Left renal pelvis (tissue), 4 donors: ENCODE data around the gene CACNA2D2. TPM values are rescaled to one million over a fixed set of nuclear protein-coding genes. Genes with fewer than 3 reads are reported as not detected.
A peak's percentile ranks its signal among the peaks of the same experiment; 100 is the strongest.
"Not testable (repeated sequence)": the region's sequence is repeated elsewhere in the genome, so short reads cannot be mapped to it uniquely, and the experiment has no call there.

Experiments
- DNase-seq, 4 donors: peaks; one replicate each; pipeline ENCODE4 v3.0.0-alpha.2; 2013; ENCODE audit warnings: low read depth in 4 of 4, low spot score in 3 of 4
- polyA plus RNA-seq, 4 donors: library from polyadenylated mRNA; unstranded; fragments of 120-200 nt; gene quantifications; one replicate each; pipeline ENCODE4 v1.2.1, GENCODE V29; 2013; ENCODE audit not compliant: insufficient read length in 4 of 4

Gene CACNA2D2
- polyA plus RNA-seq, 4 donors: 7.2 to 17.1 (median 15.0) TPM

DNA sequence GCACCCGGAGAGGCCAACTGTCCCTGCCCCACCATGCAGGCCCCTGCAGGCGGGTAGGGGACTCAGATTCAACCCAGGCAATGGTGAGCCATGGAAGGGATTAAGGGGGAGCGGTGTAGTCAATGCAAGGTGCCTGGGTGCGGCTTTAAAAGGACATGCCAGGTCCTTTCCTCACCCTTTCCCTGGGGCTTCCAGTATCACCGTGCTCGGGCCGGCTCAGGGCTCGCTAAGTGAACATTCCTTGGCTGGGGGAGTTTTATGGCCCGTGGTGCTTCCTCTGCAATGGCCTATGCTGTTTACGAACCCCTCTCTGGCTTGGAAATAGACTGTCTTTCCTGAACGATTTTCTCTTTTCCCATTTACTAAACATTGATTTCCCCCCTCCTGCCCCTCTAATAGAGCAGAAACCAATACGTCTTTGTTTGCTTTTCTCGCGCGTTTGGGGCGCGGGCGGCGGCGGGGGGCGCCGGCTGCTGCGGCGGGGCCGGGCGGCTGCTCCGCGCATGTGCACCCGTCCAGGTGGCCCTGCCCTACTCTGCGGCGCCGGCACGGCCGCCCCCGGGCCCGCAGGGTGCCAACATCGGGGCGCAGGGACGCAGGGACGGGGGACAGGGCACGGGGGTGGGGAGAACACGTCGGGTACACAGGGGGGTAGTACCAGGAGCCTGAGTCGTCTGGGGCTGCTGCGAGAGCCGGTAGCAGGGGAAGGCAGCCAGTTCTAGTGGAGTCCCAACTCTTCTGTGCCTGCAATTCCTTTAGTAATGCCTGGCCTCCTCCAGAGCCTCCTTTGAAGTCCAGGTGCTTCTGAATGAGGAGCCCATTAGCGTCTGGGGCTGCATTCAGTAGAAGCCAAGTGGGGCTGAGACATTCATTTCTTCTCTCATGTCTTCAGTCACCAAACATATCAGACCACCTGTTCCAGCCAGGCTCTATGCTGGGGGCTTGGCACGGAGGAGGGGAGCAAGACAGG, 26.9 kb upstream of the CACNA2D2 start:
- no peak for DNase-seq

DNA sequence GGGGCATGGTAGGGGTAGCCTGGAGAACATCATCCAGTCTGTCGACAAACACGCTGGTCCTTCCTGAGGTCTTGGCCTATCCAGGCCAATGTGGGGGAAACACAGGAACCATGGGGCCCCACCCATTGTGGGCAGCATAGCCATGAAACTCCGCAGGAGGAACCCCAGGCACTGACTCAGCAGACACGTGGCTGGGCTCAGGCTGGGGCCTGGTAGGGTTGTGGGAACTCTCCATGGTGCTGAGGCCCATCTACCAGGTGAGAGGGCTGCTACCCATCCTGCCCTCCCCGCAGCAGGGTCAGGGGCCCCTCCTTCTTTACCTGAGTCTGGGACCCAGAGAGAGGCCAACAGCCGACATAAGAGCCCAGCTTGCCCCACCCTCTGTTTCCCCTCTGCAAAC, 22.6 kb upstream of the CACNA2D2 start:
- no peak for DNase-seq

DNA sequence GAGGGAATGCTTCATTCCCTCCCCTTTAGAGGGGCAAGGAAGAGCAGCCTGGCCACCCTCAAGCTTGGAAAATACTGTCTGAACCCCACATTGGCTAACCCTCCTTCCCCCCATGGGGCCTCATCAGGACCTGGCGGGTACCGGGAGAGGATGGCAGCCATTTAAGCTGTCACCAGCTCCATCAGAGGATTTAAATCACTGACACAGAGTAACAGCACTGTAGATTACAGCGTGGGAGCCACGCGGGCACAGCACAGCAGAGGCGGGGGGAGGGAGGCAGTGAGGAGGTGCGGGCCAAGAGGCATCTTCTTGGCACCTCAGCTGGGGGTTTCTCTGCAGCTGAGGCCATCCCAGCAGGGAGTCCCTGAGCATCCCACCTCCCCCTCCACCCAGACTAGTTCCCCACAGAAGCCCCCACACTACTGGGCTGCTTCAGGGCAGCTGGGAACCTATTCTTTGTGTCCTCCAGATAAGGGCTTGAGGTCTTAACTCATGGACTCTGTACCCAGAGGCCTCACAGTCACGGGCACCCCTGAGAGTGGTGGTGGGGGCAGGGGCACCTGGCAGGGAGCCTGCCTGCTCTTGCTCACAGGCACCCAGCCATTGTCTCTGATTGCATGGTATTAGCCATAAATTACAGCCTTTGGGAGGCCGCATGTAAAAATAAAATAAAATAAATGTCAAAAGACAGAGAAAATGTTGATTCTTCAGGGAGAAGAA, 21.9 kb upstream of the CACNA2D2 start:
- no peak for DNase-seq

DNA sequence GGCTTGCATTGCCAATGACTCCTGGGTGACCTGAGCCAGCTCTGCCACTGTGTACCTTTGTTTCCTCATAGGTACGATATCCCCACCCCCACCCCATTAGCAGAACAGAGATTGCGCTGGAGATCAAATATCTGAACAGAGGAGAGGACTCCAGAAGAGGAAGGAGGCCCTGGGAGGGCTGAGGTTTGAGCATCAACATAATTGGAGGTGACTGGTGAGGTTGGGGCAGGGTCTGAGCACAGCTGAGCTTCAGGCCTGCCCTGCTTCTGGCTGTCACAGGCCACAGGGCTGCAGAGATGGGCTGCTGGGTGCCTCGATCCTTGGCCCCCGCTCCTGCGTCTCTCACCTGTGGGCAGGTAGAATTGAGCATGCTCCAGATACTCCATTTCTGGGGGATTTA, 21.3 kb upstream of the CACNA2D2 start:
- no peak for DNase-seq

DNA sequence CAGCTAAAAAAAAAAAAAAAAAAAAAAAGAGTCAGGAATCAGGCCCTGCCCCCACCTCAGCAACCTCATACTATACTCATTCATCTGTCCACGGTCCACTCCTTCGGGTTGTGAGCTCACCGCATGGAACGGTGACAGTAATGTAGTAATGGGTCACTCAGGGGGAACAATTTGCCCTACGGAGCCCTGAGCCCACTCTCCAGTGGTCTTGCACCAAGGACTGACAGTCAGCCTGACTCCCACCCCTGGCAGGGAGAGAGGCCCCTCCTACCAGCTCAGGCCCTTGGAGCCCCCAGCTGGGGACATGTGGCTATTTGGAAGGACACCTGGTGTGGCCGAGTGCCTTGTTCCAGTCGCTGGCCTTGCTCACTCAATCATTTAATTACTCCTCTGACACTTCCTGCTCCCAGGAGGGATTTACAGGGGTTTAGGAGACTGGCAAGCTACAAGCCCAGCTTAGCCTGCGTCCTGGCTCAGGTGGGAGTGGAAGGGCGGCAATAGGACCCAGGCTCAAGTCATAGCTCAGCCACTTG, 19.9 kb upstream of the CACNA2D2 start:
- DNase-seq: peak in 1 of 4 donors; percentile 72

DNA sequence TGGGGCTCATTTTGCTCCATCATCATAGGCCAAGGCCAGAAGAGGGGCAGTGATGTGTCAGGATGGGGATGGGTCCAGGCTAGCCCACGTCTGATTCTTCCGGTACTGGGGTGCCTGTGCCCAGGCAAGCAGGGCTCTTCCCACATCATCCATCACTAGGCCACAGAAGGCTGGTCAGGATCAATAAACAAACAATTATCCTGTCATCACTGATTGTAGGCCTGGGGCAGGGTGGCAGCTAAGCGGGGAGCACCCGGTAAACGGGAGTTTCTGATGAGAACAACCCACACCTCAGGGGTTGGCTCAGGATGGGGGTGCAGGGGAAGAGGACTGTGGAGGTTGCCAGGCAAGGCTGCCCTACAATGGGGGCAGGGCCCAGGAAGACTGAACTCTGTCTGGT, 18.1 kb upstream of the CACNA2D2 start:
- DNase-seq: no peak

DNA sequence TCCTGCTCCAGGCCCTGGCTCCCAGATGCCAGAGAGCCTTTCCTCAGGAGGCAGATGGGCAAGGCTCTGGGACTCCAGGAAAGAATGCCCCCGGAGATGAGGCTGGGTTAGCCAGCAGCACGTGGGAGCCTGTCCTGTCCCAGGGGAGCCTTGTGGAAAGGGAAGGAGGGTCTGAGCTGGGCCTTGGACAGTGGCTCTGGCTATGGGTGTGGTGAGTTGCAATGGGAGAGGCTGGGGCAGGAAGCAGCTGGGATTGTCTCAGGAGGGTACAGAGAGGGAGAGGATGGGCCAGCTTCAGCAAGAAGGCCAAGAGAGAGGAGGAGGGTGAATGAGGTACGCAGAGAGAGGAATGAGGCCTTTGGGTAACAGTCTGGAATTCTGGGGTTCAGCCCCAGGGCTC, 17.4 kb upstream of the CACNA2D2 start:
- no peak for DNase-seq

DNA sequence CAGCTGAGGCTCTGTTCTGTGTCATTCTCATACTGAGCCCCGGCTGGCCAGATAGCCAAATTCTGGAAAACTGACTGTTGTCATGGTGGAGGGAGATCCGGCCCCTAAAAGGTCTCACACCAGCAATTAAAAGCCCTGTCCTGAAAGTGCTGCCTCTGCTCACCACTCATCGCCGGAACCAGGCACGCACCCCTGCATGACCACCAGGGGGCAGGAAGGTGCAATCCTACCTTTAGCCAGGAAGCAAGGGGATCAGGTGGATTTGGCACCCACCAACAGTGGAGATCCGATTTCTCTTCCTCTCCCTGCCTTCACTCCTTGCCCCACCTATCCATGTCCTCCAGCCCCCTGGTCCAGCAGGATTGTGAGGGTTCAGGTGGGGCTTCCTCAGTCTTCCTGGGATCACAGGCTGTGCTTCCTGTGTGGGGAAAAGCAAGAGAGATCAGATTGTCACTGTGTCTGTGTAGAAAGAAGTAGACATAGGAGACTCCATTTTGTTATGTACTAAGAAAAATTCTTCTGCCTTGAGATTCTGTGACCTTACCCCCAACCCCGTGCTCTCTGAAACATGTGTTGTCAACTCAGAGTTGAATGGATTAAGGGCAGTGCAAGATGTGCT, 16.1 kb upstream of the CACNA2D2 start:
- DNase-seq: no peak

DNA sequence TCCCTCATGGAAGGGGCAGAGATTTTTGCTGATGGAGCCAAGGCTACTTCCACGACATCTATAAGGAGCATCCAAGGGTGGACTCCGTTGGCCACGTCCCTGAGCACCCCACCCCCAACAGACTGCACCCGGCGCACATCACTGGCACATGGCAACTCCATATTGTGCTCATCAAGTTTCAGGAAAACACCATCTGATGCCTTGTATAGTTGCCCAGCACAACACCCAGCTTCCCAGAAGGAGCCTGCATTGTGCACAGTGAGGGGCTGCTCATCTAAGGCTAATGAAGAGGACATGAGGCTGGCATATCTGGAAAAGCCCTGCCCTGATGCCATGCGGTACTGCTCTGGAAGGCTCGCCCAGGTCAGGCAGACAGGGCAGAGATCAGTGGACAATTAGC, 15.0 kb upstream of the CACNA2D2 start:
- no peak for DNase-seq

DNA sequence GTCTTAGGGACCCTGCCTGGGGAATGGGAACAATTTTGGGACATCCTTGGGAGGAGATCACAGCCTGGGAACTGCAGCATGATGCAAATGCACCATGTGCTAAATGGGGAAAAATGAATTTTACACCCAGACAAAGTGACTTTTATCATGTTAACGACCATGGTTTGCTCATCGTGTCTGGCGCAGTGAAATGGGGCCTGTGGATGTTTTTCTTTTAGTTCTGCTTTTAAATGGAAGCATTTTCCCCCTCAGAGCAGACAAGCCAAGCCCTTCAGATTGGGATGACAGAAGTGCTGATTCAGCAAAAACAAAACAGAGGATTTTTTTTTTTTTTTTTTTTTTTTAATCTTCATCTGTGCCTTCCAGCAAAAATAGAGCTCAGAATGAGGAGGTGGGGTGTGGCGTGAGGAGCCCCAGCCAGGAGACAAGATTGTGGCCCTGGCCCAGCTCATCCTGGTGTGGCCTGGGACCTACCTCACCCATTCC, 14.3 kb upstream of the CACNA2D2 start:
- no peak for DNase-seq

DNA sequence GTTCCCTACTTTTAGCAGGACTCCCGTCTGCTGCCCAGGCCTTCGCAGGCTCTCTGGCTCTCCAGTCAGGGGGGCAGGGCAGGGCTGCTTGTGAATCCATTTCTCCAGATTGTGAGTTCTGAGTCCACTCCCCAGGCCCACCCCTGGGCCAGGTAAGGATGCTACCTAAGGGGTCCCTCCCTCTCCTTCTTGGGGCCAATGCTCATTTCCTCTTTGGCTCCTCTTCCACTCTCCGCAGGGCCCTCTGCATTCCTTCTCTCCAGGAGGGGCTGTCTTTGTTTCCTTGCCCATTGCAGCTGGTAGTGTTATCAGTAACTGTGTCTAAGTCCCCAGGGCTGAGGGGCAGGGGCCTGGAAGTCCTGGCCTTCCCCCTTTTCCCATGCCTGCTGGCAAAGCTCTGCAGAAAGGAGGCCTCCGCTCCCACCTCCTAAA, 13.0 kb upstream of the CACNA2D2 start:
- DNase-seq: no peak

DNA sequence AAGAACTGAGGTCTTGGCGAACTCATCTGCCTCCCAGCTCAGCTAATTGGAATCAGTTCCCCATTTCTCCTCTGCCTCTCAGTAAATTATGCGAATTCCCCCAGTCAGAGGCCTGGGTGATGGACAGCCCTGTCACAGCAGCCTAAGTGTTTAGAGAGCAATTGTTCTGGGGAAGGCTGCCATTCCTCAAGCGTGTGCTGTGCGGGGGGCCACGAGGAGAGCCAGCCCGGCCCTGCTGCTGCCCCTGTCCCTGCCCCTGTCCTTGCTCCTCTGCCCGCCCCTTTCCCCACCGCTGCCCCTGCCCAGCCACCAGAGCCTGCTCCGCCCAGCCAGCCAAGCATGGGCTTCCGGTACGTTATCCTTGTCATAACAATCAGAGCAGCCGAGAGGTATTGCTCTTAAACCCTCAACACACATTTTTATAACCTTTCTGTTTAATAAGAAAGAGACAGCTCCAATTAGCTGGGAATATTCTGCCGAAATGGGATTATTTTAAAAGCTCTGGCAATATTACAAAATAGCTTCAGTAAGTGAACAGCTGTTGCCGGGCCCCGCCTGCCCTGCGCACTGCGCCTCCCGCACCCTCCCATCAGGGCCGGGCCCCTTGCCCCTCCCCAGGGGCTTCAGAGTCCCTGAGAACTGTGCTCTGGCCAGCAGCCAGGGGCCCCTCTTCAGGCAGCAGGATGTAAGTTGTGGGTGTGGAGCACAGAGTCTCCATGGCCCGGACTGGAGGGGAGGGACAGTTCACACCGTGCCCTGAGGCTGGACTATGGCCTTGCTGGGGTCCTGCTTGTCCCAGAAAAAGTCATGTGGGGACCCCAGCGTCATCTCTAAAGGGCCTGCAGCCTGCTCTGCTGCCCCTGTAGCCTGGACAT, 12.4 kb upstream of the CACNA2D2 start:
- peak in 2 of 4 donors; percentile 70 to 78 for DNase-seq

DNA sequence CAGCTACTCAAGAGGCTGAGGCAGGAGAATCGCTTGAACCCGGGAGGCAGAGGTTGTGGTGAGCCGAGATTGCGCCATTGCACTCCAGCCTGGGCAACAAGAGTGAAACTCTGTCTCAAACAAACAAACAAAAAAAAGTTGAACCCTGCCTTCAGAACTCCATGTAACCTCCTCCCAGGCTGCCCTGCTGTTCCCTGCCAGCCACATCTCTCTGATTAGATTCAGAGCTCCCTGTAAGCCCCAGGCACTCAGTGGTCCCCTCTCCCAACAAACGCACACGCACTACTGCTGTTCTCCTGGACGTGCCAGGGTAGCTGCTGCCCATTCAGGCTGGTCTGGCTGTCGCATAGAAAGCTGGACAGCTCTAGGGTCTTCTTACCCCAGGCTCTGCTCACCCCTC, 9.5 kb upstream of the CACNA2D2 start:
- DNase-seq: not testable (repeated sequence)

DNA sequence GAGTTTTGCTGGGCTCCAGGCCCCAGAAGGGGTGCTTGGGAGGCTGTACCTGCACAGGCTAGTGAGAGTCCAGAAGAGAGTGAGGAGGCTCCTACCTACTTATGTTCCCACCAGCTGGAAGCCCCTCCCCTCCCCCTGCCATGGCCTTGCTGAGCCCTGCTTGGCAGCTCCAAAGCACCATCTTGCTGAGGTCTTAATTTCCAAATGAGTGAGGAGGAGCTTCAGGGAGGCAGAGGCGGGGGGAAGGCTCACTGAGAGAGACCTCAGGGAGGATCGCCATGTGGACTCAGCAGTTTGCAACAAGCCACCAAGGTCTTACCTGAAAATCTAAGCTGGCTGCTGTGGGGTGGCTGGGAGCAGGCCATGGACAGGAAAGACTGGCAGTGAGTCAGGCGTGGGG, 8.7 kb upstream of the CACNA2D2 start:
- DNase-seq: no peak

DNA sequence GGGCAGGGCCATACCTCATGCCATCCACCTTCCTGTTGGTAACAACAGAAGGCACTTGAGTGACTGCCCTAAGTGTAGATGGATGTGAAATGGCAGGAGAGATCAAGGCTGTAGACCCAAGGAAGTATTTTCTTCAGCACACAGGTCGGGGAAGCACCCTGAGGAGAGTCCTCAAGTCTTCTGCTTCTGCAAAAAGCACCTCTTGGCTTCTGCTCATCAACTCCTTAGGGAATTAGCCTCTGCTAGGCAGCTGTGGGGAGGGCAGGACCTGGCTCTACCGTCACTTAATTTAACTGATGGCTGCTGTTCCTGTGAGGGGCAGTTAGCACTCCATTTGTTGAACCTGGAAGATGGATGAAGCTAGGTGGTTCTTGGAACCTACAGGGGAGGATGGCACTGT, 6.9 kb upstream of the CACNA2D2 start:
- DNase-seq: no peak

DNA sequence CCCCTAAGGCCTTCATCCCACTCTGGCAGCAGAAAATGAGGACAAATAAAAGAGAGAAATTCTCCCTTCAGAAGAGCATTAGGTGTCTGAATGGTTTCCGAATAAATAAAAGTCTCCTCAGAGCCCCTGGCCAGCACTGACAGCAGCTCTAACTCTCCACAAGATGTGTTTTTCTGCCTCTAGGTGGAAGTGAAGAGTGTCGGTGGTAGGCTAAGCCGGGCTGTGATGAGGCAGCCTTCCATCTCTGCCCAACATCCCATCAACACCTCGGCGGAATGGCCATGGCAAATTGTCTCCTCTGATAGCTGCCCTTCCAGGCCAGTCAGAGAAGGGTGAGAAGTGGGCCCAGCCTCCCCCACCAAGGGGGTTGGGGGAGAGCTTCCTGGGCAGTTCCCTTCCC, 6.3 kb upstream of the CACNA2D2 start:
- DNase-seq: no peak

DNA sequence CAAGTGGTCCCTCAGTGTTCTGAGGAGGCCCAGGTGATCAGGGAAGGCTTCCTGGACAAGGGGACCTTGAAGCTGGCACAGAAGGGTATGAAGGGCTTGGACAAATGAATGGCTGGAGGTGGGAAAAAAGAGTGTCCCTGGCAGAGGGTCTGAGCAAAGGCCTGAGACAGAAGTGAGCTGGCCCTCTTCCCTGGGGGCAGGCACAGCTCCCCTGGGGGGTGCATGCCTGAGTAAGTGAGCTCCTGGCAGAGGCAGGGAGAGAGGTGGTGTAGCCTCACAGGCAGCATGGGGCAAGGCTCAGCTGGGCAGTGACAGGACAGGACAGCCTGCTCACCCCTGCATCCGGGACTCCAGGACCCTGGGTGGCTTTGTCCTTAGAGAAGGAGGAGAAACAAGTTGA, 5.4 kb upstream of the CACNA2D2 start:
- no peak for DNase-seq

DNA sequence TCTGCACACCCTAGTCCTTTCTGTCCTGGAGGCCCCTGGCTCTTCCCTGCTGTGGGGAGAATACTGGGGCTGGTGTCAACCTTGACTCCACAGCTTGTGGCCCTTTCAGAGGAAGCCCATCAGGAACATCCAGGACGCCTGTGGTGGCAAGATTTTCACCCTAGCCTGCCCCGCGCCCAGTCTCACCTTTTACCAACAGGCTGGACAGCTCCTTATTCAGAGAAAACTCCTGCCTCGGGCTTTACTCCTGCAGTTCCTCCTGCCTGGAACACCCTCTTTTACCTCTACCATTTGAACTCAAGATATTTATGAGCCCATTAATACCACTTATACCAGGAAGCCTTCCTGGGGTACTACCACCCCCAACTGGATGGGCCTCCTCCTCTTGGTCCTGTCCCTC, 2.7 kb upstream of the CACNA2D2 start:
- no peak for DNase-seq

DNA sequence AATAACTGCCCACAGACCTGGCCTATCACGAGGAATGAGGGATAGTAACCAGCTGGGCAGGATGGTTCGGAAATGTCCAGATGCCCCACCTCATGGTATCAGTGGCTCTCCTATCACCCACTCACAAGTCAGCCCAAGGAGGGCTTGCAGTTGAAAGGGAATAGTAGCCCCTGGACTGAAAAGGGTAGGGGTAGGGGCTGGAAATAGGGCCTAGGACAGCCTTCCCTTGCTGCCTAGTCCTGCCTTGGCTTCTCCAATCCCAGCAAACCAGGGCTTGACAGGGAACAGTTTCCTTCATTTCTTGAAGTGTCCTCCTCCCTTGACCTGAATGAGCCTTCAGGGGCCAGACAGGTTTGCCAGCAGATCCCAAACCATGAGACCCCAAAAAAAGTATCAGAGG, 1.2 kb upstream of the CACNA2D2 start:
- DNase-seq: no peak
